ENCODE results near the gene NARF.
"Not testable (repeated sequence)": the region's sequence is repeated elsewhere in the genome, so short reads cannot be mapped to it uniquely, and the experiment has no call there.

NARF gene

DNA sequence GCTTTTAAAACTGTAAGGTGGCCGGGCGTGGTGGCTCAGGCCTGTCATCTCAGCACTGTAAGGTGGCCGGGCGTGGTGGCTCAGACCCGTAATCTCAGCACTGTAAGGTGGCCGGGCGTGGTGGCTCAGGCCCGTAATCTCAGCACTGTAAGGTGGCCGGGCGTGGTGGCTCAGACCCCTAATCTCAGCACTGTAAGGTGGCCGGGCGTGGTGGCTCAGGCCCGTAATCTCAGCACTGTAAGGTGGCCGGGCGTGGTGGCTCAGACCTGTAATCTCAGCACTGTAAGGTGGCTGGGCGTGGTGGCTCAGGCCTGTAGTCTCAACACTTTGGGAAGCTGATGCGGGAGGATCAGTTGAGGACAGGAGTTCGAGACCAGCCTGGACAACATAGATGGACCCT, 80.5 kb downstream of the NARF start:
- DNase-seq (ENCODE audit: low read depth): not testable (repeated sequence)
